Thyroid gland (tissue), 4 donors: ENCODE measurements around the gene LPP.

Experiments
- POLR2A ChIP-seq, 2 donors: fragments of 450-650 bp; IDR thresholded peaks; one replicate each; pipeline ENCODE4 v1.6.1; 2017; ENCODE audit warnings: antibody characterized with exemption in 2 of 2, mild to moderate bottlenecking in 2 of 2, moderate library complexity in 1 of 2
- TF ChIP-seq, protein P1 (sequence below), 6 experiments: fragments of 200-600 bp in 3 of 6; fragments of 450-650 bp in 3 of 6; sonication (generic) in 3 of 6; IDR thresholded peaks; one replicate each; pipeline ENCODE4 v1.5.1; 2016 to 2019; ENCODE audit warnings: antibody characterized with exemption in 6 of 6, mild to moderate bottlenecking in 2 of 6, inconsistent platforms in 1 of 6, moderate library complexity in 1 of 6

DNA sequence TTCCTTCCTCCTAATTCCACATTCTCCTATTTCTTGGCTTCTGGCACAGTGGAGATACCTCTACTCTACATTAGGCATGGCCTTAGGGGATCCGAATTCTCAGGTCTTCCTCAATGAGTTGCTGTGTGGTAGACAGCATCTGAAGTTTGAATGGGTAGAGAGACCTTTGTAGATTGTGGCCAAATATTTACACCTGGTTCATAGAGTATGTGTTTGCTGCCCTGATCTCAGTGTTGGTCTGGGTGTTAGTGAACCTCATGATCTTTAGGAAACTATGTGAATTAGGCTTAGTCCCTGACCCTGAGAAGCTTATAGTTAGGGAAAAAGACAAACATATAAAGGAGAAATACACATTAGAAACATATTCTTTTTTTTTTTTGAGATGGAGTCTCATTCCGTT is 75.8 kb downstream of the LPP start:
- TF ChIP-seq POLR2A (IDR thresholded peaks at IDR 0.05): no peak
- TF ChIP-seq, protein P1, sequence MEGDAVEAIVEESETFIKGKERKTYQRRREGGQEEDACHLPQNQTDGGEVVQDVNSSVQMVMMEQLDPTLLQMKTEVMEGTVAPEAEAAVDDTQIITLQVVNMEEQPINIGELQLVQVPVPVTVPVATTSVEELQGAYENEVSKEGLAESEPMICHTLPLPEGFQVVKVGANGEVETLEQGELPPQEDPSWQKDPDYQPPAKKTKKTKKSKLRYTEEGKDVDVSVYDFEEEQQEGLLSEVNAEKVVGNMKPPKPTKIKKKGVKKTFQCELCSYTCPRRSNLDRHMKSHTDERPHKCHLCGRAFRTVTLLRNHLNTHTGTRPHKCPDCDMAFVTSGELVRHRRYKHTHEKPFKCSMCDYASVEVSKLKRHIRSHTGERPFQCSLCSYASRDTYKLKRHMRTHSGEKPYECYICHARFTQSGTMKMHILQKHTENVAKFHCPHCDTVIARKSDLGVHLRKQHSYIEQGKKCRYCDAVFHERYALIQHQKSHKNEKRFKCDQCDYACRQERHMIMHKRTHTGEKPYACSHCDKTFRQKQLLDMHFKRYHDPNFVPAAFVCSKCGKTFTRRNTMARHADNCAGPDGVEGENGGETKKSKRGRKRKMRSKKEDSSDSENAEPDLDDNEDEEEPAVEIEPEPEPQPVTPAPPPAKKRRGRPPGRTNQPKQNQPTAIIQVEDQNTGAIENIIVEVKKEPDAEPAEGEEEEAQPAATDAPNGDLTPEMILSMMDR (IDR thresholded peaks at IDR 0.05): no peak
